ENCODE results near the gene CDA.

- TF ChIP-seq, protein P1, sequence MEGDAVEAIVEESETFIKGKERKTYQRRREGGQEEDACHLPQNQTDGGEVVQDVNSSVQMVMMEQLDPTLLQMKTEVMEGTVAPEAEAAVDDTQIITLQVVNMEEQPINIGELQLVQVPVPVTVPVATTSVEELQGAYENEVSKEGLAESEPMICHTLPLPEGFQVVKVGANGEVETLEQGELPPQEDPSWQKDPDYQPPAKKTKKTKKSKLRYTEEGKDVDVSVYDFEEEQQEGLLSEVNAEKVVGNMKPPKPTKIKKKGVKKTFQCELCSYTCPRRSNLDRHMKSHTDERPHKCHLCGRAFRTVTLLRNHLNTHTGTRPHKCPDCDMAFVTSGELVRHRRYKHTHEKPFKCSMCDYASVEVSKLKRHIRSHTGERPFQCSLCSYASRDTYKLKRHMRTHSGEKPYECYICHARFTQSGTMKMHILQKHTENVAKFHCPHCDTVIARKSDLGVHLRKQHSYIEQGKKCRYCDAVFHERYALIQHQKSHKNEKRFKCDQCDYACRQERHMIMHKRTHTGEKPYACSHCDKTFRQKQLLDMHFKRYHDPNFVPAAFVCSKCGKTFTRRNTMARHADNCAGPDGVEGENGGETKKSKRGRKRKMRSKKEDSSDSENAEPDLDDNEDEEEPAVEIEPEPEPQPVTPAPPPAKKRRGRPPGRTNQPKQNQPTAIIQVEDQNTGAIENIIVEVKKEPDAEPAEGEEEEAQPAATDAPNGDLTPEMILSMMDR (IDR thresholded peaks at IDR 0.05; ENCODE audit: low read depth, low read length), result no peak
- TF ChIP-seq, protein P2, sequence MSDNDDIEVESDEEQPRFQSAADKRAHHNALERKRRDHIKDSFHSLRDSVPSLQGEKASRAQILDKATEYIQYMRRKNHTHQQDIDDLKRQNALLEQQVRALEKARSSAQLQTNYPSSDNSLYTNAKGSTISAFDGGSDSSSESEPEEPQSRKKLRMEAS (IDR thresholded peaks at IDR 0.05; ENCODE audit: low read depth, low read length), result no peak
- TF ChIP-seq POLR2A (IDR thresholded peaks at IDR 0.05; ENCODE audit: extremely low read depth, insufficient read length) (no peak), MYC (IDR thresholded peaks at IDR 0.05; ENCODE audit: low read depth, low read length) (no peak)
These were observed at the start of gene CDA for GRCh38 chr1:20588634-20589225.

Data from NB4 (cell line).